Ishikawa (cell line): ENCODE measurements around the gene HRCT1.

Experiments used
- CEBPB ChIP-seq: IDR thresholded peaks from 2 replicates; pipeline ENCODE4 v1.6.1; 2012
- TEAD4 ChIP-seq: IDR thresholded peaks from 2 replicates; pipeline ENCODE4 v1.6.1; 2012

DNA sequence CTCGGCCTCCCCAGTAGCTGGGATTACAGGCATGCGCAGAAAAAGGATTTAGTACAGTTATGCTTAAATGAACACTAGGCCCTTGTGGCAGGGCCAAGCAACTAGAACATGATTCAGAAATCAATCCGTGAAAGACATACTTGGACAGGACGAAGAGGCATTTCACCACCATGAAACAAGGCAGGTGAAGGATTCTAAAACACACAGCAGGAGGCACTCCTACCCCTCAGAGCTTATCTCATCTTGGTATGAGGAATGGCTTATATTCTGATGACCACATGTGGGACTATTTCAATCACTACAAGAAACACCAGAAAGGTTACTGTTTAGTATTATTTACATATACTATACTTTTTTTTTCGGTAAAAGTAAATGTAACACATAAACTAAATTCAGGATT, 36.3 kb downstream of the HRCT1 start:
- TF ChIP-seq TEAD4: no peak
- TF ChIP-seq CEBPB: no peak
